ENCODE measurements around the gene RNF13.

GRCh38 chr3:149941186-149941585, 128.2 kb downstream of the RNF13 start:
- TF ChIP-seq, protein P1, sequence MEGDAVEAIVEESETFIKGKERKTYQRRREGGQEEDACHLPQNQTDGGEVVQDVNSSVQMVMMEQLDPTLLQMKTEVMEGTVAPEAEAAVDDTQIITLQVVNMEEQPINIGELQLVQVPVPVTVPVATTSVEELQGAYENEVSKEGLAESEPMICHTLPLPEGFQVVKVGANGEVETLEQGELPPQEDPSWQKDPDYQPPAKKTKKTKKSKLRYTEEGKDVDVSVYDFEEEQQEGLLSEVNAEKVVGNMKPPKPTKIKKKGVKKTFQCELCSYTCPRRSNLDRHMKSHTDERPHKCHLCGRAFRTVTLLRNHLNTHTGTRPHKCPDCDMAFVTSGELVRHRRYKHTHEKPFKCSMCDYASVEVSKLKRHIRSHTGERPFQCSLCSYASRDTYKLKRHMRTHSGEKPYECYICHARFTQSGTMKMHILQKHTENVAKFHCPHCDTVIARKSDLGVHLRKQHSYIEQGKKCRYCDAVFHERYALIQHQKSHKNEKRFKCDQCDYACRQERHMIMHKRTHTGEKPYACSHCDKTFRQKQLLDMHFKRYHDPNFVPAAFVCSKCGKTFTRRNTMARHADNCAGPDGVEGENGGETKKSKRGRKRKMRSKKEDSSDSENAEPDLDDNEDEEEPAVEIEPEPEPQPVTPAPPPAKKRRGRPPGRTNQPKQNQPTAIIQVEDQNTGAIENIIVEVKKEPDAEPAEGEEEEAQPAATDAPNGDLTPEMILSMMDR (IDR thresholded peaks at IDR 0.05; ENCODE audit: insufficient read depth, low read length, poor library complexity, severe bottlenecking): no peak
- TF ChIP-seq EZH2phosphoT487 (conservative IDR thresholded peaks at IDR 0.05; ENCODE audit: low read length): no peak
